Measurements from ENCODE around the gene CNOT8.
"Not testable (repeated sequence)": the region's sequence is repeated elsewhere in the genome, so short reads cannot be mapped to it uniquely, and the experiment has no call there.

The CNOT8 gene

GRCh38 chr5:154866841-154867240 is 8.4 kb downstream of the CNOT8 start:
- FAIRE-seq: no peak

- FAIRE-seq: no peak
These were observed 10.3 kb downstream of the CNOT8 start for GRCh38 chr5:154868702-154869101.

GRCh38 chr5:154871734-154872133 is 13.3 kb downstream of the CNOT8 start:
- no peak for FAIRE-seq

- no peak for FAIRE-seq
These were observed 15.4 kb downstream of the CNOT8 start for GRCh38 chr5:154873791-154874331.

GRCh38 chr5:154878642-154879335 is 20.4 kb downstream of the CNOT8 start:
- no peak for FAIRE-seq

- no peak for FAIRE-seq
These were observed 23.6 kb downstream of the CNOT8 start for GRCh38 chr5:154881986-154882385.

GRCh38 chr5:154884424-154884823 is 26.0 kb downstream of the CNOT8 start:
- FAIRE-seq: no peak

- no peak for FAIRE-seq
These were observed 27.0 kb downstream of the CNOT8 start for GRCh38 chr5:154885439-154885838.

GRCh38 chr5:154892369-154892771 is 33.9 kb downstream of the CNOT8 start:
- FAIRE-seq: no peak

- no peak for FAIRE-seq
These were observed 35.0 kb downstream of the CNOT8 start for GRCh38 chr5:154893381-154893780.

- FAIRE-seq: no peak
These were observed 37.5 kb downstream of the CNOT8 start for GRCh38 chr5:154895606-154896561.

- no peak for FAIRE-seq
These were observed 38.2 kb downstream of the CNOT8 start for GRCh38 chr5:154896562-154897165.

GRCh38 chr5:154898210-154898609 is 39.8 kb downstream of the CNOT8 start:
- FAIRE-seq: no peak

- FAIRE-seq: no peak
These were observed 40.9 kb downstream of the CNOT8 start for GRCh38 chr5:154899151-154899816.

- FAIRE-seq: no peak
These were observed 41.6 kb downstream of the CNOT8 start for GRCh38 chr5:154900066-154900465.

- FAIRE-seq: no peak
These were observed 42.8 kb downstream of the CNOT8 start for GRCh38 chr5:154901276-154901675.

GRCh38 chr5:154901913-154902312 is 43.5 kb downstream of the CNOT8 start:
- FAIRE-seq: no peak

- not testable (repeated sequence) for FAIRE-seq
These were observed 47.2 kb downstream of the CNOT8 start for GRCh38 chr5:154905601-154906000.

GRCh38 chr5:154916874-154917273 is 58.4 kb downstream of the CNOT8 start:
- no peak for FAIRE-seq

- FAIRE-seq: no peak
These were observed 59.3 kb downstream of the CNOT8 start for GRCh38 chr5:154917757-154918156.

- FAIRE-seq: no peak
These were observed 65.3 kb downstream of the CNOT8 start for GRCh38 chr5:154923441-154924430.

All from G401.6 (cell line).